RWPE1 (cell line): ENCODE measurements around the gene UGT1A5.

Experiments
- CTCF ChIA-PET: fragments of 350-600 bp; sonication (Branson Sonifier 250); formaldehyde crosslinking; extraction: SDS; loops from one replicate; lab custom pipeline; 2021; lab: Yijun Ruan, JAX
- POLR2A ChIA-PET: fragments of 400-600 bp; formaldehyde crosslinking; extraction: SDS; loops from one replicate; lab custom pipeline; 2020; ENCODE audit warnings: antibody characterized with exemption; ENCODE audit not compliant: low non-redundant PET; lab: Yijun Ruan, JAX
- DNase-seq: peaks from one replicate; pipeline ENCODE4 v3.0.0; 2012; ENCODE audit warnings: low spot score
- H3K27ac ChIP-seq: fragments of 450-650 bp; 2 replicates; pipeline ENCODE4 v1.5.1; 2017
- CTCF ChIP-seq: fragments of 450-650 bp; conservative IDR thresholded peaks from 2 replicates; pipeline ENCODE4 v1.5.1; 2017; ENCODE audit warnings: low read depth, mild to moderate bottlenecking

Gene UGT1A5

GRCh38 chr2:233754872-233755611 lies 42.3 kb downstream of the UGT1A5 start:
- ChIA-PET CTCF (no interaction called here), POLR2A (no interaction called here)
- TF ChIP-seq CTCF, result no peak
- no peak for DNase-seq
- no peak overlapping the region for H3K27ac ChIP-seq

DNA sequence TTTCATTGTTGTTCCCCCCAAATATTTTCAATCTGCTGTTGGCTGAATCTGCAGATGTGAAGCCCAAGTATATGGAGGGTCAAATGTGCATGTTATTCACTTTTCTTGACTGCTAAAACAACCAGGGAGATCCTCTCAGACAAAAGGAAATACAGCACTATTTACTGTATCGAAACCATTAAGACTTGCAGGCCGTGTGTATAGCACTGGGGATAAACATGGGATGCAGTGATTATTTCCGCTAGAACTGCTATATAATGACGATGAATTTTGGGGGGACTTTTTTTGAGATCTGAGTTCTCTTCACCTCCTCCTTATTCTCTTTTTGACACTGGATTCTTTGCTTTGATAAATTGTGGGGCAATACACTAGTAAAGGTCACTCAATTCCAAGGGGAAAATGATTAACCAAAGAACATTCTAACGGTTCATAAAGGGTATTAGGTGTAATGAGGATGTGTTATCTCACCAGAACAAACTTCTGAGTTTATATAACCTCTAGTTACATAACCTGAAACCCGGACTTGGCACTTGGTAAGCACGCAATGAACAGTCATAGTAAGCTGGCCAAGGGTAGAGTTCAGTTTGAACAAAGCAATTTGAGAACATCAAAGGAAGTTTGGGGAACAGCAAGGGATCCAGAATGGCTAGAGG lies 43.8 kb downstream of the UGT1A5 start:
- POLR2A ChIA-PET, result no interaction called here
- no peak for TF ChIP-seq CTCF
- no peak overlapping the region for H3K27ac ChIP-seq
- no peak for DNase-seq
- CTCF ChIA-PET, result no interaction called here

GRCh38 chr2:233758141-233758540 lies 45.4 kb downstream of the UGT1A5 start:
- H3K27ac ChIP-seq, result no peak overlapping the region
- no peak for DNase-seq
- CTCF ChIA-PET, result interaction anchor here (0.7 kb wide), 1 partner anchor 292 kb away, joined by 3 read pairs; no protein-coding TSS in a partner anchor
- TF ChIP-seq CTCF, result no peak
- POLR2A ChIA-PET, result no interaction called here

- ChIA-PET CTCF (no interaction called here), POLR2A (no interaction called here)
- TF ChIP-seq CTCF, result no peak
- DNase-seq, result no peak
- no peak overlapping the region for H3K27ac ChIP-seq
These were observed 46.1 kb downstream of the UGT1A5 start for GRCh38 chr2:233758849-233759248.

DNA sequence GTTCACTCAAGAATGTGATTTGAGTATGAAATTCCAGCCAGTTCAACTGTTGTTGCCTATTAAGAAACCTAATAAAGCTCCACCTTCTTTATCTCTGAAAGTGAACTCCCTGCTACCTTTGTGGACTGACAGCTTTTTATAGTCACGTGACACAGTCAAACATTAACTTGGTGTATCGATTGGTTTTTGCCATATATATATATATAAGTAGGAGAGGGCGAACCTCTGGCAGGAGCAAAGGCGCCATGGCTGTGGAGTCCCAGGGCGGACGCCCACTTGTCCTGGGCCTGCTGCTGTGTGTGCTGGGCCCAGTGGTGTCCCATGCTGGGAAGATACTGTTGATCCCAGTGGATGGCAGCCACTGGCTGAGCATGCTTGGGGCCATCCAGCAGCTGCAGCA lies 47.3 kb downstream of the UGT1A5 start, which contains the start of gene UGT1A1:
Gene UGT1A1 (plus strand): TSS at position 228 of the 400 bp plus-strand sequence. CDS start 18 bp downstream, at position 246.
- TF ChIP-seq CTCF, result no peak
- no peak within 1 kb of the TSS for H3K27ac ChIP-seq
- CTCF ChIA-PET, result no interaction called here
- POLR2A ChIA-PET, result no interaction called here
- no peak for DNase-seq

GRCh38 chr2:233761040-233761769 lies 48.5 kb downstream of the UGT1A5 start:
- peak; percentile 48 for DNase-seq
- no peak overlapping the region for H3K27ac ChIP-seq
- ChIA-PET POLR2A (no interaction called here), CTCF (interaction anchor here (0.7 kb wide), 1 partner anchor 10 kb away, joined by 3 read pairs; no protein-coding TSS in a partner anchor)
- TF ChIP-seq CTCF, result no peak
